CD4-positive, alpha-beta T cell treated with Interleukin-6 at 100 ng/mL for 8 hours (primary cell): ENCODE measurements around the gene TNS3.

Source experiments
- DNase-seq: peaks from one replicate; pipeline ENCODE4 v3.0.0-alpha.2; 2020; ENCODE audit warnings: mixed read lengths, low spot score

Gene TNS3

DNA sequence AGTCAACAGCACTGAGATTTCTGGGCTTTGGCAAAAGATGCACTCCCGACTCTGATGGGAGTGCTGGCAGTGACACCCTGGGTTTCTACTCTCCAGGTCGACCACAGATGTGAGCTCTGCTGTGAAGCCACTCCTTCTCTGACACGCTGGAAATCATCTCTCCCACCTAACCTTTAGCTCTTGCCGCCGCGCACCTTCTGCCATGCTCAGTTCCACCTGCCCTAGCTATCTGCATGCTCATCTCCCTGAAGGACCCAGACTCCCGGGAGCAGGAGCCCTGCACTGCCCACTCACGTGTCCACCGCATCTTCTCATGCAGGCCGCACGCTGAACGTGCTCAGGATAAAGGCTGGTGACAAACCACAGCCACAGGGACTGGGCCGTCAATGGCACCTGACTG lies 174.8 kb downstream of the TNS3 start:
- DNase-seq = no peak

DNA sequence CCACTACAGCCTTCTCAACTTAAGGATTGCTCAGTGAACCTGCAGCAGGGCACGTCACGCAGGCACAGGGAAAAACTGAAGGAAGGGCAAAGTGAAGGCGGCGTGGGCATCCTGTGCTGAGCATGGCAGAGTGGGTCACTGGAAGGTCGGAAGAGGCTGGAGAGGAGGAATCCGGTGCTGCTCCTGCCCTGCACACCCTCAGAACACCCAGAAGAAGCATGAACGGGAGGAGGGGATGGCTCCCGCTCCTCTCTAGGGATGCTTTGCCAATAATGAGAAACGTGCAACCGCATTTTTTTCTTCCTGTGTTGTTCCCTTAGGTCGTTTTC lies 175.1 kb downstream of the TNS3 start:
- no peak for DNase-seq

DNA sequence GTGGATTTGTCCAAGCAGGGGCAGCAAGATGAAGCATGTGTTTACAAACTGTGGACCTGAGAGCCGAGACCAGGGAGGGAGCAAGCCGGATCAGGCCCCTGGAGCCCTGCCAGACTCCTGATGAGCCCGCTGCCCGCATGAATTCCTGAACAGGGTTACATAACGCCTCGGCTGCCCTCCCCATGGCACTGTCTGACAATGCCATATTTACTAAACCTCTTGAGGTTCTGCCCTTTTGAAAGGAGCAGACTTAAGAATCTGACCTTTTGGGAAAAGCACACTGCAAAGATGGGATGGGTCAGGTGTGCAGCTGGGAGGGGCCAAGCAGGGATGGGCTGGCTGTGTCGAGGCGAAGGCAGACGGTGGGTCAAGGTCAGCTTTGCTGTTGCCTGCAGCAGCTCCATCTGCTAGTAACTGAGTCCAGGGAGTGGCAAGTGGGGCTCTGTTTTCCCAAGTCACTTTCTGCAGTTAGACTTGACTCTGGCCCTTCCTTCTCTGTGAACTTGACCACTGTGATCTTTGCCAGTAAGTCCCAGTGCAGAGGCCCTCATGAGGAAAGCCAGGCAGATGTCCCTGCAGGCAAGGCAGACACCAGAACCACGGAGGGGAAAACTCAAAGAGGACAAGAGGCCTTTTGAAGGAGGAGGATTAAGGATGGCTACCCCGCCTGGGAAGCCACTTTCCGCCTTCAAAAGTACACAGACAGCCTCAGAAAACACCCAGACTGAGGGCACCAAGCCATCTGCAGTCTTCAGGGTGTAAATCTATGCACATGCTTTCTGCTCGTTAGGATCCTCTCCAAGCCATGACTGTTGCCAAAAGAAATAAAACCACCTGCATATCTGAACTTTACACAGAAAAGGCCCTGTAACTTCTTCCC lies 175.8 kb downstream of the TNS3 start:
- DNase-seq = no peak

DNA sequence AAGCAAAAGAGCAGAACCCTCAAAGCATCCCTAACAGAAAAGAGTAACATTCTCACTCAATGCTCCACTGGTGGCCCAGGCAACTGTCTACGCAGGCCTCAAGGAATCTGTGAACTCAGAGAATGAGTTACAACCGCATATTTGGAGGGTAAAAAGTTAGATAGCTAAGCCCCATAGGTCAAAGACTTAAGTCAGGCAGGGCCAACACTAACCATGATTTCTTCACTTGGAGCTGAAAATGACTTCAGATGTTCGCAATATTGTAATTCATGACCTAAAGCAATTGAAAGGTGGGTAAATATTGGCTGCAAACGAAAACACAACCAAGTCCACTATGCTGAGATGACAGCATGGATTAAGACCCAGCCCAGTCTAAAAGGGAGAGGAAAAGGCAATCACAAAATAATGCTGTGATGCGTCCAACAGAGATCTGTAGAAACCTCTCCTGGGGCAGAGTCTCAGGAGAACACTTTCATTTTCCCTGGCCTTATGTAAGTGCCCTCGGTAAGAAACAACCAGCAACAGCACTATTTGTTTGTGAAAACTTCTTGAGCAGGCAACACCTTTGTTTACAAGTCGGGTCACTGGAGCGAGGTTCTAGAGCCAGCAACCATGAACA lies 176.5 kb downstream of the TNS3 start:
- DNase-seq = no peak

DNA sequence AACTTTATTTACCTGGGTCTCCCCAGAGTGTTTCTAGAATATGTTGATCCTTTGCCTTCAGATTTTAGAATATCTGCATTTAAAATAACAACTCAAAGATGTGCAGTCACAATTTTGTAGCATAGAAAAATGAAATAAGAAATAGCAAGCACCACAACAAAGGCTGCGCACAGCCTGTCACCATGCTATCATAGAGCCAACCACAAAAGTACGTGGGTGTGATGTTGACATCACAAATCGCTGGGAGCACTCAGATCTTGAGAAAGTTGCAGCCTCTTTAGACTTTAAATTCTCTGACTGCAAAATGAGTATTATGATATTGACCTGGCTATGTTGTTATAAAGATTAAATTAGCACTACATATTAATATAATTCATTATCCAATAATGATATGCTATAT lies 177.9 kb downstream of the TNS3 start:
- no peak for DNase-seq

DNA sequence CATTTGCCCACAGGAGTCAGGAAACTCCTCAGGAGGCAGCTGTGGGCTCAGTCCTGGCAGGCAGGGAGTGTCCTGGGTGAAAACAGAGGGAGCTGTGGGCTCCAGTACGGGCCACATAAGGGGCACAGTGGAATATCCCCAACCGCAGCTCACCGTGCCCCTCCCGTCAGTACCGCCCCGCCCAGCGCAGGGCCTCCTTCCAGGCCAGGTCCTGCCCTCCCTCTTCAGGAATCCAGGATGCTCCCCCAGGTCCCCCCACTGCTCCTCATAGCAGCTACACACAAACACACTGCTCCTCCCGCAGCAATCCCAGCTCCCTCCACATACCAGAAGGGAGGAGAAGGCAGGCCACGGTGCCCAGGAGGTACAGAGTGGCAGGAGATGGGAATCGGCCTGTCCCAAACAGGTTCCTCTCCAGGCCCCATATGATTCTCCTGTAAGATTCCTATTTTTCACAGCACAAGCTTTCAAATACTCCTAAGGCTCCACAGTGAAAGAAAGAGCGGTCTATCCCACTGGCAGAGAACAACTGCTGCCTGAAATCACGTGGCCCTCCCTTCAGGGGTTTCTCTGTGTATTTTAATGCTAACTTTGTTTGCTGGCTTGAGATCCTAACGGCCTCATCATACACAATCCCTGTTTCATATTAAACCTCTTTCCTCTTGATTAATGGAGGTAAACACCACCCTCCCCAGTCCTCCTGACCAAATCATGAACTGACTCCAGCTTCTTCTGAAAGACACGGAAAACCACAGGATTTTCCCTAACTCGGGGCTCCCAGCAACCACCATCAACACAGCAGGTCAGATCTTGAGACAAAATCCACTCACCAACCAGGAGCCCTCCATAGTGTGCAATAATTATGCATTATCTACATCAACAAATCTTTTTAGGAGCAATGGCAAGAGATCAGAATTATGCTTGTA lies 178.7 kb downstream of the TNS3 start:
- no peak for DNase-seq

DNA sequence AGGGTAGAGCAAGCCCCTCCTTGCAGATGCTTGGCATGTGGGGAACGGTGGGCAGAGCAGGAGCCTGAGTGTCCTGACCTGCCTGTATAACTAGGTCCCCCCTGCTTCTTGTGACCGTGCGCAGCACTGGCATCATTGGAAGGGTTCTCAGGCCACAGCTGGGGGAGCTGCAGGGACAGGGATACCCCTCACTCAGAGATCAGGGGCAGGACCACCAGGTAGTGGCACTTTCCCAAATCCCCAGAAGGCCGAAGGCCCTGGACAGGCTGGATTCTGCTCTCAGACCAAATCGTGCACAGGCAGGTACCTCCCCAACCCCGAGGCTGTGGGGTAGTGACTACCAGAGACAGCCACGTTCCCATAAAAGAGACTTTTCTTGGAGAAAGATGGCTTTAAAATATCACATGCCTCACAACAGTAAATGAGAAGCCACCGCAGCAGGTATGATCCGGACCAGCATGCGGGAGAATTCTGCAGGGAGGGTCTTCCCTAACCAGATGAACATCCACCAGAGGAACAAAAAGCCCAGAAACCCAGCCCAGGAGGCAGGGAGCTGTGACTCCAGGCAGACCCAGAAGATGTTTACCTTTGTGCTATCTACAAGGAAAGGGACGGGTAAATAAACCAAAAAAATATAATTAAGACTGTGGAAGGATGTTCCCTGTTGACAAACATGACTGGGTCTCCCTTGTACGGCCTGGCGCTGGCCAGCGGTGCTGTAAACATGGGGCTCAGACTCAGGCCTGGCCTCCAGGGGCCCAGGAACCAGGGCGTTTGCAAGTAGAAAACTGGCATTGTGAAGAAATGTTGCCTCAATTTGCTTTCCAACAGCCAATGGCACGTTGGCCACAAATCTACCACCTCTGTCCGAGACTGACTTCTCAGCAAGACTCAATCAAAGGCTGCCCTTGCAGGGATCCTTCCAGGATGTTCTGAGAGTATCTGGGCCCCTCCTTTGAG lies 180.0 kb downstream of the TNS3 start:
- DNase-seq = no peak

DNA sequence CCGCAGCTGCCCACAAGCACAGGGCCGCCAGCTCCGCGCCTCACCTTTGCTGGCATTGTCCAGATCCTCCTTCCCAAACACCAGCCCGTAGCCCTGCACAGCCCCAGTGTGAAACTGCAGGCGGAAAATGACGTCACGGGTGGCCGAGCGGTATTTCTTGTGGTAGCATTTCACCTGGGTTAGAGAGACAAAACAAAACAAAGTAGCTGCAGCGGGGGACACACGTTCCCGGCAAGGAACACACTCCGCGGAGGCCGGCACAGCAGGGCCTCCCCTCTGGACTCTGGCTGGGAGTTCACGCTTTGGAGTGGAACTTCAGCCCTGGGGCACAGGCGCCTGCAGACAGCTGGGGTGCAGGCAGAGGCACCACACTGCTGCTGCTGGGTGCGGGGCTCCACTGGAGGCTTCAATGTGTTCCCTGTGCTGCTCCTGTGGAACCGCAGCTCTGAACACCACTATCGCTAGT lies 181.1 kb downstream of the TNS3 start:
- DNase-seq = no peak

DNA sequence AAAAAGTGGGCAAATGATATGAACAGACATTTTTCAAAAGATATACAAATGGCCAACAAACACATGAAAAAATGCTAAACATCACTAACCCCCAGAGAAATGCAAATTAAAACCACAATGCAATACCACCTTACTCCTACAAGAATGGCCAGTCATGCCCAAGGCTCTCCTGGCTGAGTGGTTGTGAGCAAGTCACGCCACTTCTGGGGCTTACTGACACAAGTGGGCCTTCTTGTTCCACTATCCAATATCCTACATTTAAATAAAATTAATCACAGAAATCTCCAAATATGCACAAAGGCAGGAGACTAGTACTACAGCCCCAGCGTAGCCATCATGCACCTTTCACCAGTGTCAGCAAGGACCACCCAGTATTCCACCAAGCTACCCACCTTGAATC lies 181.9 kb downstream of the TNS3 start:
- no peak for DNase-seq

DNA sequence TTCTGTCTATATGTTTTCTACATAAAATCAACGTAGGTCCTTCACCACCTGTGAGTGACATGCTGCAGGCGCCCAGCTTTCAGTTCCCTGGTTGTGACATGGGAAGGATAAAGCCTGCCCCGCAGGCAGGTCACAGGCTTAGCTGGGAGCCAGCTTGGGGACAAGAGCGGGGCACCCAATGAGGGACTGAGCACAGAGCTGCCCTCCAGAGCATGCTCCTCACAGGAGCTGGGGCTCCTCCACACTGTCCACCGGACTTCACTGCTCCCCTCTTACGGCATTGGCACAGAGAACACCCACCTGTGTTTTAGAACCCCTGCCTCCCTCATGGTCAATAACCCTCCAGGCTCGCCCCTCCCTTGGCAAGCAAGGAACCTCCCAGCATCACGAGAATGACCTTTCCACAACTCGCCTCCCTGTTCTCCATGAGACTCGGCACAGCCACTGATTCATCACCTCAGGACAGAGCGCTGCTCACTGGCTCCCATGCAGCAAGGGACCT lies 187.1 kb downstream of the TNS3 start:
- DNase-seq = no peak

DNA sequence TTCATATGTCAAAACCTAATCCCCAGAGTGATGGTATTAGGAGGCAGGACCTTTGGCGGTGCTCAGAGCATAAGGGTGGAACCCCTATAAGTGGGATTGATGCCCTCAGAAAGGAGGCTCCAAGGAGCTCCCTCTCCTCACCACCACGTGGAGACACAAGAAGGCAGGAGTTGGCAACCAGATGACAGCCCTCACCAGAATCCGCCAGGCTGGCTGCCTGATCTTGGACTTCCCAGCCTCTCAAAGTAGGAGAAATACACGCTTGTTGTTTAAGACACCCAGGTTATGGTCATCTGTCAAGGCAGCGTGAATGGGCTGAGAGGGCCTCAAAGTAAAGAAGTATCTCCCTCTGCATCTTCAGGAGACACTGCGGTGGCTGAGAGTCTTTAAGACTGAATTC lies 187.7 kb downstream of the TNS3 start:
- DNase-seq = no peak

DNA sequence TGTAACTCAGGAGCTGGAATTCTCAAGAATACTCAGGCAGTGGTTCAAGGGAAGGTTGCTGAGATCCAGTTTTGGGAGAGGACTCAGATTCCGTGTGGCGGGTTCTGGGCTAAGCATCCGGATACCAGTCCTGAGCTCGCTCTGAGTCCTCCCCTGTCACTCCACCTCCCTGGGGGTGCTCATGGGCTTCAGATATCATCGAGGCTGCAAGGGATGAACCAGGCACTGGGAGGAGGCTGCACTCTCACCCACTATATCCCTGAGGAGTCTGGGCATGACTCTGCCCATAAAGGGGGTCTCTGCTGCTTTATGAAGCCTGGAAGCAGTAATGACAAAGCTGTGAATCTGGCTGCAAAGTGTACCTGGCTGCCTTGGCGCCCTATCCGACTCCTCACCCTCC lies 188.5 kb downstream of the TNS3 start:
- DNase-seq = no peak

DNA sequence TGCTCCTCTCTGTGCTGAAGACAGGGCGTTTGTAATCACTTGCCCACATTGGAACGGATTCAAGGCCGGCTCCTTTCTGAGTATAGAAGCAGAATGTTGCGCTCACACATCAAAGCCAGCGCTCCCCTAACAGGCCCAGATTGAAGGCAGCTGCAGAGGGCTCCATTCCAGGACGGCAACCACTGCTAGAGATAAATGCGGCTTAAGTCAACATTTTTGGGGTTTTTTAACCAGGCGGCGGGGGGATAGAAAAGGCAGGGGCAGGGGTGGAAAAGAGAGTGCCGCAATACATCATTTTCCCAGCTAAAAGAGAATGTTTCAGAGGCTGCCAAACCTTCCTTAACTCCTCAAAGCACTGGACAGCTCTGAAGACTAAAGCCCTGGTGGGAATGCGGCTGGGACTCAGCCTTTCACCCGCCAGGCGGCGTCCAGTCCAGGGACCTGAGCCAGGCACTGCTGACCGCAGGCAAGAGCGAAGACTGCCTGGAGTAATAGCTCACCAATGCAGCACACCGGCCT lies 189.6 kb downstream of the TNS3 start:
- no peak for DNase-seq

DNA sequence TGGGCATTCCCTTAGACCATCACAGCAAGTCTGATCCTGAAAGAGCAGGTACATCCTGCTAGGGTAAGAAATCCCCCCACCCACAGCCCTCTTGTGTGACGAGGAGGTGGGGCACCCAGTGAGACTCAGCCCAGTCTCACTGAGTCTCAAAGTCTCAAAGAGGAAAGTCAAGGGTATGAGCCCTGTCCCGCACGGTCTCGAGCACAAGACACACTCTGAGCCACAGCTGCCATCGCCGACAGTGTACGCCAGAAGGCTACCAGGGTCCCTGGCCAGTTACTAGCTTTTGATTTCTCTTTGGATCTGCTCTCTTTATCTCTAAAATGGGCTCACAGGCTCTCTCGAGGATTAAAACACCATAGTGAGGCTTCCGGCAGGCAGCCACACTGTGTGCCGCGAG lies 190.2 kb downstream of the TNS3 start:
- DNase-seq = no peak

DNA sequence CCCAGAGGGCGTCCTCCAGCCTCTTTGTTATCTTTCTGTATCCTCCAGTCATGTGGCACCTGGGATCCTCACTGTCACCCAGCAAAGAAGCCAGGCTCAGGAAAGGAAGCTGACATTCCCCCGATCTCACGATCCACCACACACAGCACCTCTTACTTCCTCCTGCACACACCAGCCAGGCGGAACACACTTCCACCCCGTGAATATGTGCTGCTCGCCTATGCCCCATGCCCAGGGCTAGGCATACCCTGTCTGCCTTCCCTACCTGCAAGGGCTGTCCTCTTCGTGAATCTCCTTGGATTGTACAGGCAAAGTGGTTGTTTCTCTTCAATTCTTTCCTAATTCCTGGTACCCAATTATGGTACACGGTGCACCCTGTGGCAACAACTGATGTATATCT lies 191.0 kb downstream of the TNS3 start:
- DNase-seq = no peak

DNA sequence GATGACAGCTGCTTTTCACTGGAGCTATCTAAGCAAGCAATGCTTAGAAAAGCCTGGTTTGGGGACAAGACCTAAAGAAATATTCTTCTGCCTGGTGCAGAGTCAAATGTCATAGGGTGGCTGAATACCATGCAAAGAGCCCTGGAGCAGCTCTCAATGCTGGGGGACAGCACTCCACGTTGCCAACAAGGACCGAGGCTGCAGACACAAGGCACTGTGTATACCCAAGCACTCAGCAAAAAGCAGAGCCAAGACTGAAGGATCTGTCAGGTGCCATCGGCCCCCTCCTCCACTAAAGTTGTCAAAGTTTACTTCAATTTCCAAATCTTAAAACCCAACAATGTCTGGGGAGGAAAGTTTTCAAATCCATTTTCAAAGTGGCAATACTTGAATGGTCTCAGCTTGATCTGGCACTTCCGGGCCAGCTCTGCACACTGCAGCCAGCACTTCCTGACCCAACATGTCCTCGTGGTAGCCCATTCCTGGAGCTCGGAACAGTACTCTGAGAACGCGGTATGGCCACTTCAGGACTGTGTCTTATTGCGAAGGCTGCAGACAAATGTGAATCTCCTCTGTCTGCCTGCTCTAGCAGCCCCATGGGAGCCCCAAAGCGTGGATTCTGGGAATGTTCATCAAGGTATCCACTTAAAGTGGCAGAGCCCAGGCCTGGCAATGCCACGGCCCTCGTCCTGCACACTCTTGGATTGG lies 191.8 kb downstream of the TNS3 start:
- no peak for DNase-seq

DNA sequence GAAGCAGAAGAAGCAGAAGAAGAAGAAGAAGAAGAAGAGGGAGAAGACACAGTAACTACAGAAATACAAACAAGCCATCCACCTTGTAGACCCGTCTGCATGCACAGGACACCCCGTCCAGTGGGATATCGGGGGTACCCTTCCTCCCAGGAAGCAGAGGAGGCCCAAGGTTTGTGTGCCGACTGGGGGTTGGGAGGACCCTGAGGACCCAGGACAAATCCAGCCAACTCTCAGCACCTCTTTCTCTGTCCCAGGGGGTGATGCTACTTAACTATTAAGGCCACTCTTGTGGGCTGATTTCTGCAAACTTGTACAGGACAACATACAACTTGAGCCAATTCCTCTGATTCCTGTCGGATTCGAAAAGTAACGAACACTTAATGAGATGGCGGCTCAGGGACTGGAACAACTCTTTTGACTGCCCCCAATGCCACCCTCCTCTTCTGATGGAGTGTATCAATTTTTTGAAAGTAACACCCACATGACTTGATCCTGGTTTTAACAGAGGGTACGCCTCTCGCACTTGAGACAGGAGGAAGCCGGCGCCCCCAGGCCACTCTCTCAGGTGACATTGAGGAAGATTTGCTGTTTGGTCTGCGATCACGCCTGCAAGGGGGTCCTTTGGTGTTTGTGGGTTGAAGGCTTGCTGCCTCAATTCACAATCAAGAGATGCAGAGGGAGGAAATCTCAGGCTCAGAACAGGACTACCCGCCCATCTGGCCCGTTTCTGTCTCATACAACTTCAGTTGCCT lies 192.6 kb downstream of the TNS3 start:
- DNase-seq = no peak

DNA sequence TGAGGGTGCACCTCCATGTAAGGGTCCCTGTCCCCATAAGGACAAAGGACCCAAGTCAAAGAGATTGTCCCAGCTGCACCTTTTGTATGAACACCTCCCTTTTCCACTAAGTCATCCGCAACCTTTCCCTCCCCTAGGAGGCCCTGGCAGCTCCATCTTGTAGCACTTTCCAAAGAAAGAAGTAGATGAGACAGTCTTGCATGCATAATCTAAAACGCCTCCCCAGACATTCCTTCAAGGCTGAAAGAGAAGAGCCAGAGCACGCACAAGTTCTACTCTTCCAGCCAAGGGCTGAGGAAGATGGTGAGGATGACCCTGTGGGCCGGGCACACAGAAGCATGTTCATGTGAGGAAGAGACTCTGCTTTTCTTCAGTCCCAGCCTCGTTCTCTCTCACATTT lies 194.4 kb downstream of the TNS3 start:
- DNase-seq = no peak

DNA sequence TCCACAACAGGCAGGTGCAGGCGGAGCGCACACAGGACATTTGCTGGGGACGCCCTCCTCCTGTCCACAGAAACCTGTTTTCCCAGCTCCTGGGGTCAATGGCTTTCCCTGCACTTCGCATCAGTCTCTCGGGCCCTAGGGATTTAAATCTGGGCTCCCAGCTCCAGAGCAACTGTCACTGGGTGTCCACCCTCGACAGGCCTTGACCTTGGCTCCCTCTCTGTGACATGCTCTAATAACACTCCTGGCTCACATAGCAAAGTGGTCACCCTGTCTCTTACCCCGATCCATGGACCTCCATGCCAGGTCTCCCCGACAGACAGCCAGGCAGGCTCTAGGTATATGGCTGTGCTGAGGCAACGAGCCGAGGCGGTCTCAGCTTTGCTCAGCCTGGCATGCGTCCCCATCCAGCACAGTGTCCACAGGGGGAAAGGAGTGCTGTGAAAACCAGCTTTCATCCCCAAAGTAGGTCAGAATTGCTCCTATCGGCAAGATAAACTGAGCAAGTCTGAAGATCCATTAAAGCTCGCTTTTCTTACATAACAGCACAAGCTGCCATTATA lies 195.6 kb downstream of the TNS3 start:
- no peak for DNase-seq
